ENCODE data around the gene GALNT17.

GALNT17 gene

DNA sequence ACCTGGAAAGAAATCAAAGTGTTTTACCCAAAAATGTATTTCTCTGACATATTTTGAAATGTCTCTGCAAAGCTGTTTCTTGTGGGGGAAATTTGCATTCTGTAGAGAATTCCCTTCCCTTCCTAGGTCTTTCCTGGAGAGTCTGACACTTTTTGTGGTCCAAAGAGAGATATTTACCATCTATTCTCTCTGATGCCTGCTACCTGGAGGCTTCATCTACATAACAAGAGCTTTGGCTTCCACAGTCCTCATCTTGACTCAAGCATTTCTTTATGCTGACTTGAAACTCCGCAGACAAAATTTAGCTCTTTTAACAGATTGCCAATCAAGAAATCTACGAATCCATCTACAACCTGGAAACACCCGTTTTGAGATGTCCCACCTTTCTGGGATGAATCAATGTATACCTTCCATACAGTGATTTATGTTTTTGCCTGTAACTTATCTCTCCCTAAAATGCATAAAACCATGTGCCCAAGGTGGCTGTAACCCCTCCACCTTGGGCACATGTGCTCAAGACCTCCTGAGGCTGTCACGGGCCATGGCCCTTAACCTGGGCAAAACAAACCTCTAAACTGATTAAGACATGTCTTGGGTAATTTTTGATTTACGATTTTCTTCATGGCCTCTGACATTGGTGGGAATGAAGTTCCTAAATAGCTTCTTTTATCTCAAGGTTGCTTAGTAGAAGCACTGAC, 334.7 kb downstream of the GALNT17 start:
- no peak for DNase-seq

DNA sequence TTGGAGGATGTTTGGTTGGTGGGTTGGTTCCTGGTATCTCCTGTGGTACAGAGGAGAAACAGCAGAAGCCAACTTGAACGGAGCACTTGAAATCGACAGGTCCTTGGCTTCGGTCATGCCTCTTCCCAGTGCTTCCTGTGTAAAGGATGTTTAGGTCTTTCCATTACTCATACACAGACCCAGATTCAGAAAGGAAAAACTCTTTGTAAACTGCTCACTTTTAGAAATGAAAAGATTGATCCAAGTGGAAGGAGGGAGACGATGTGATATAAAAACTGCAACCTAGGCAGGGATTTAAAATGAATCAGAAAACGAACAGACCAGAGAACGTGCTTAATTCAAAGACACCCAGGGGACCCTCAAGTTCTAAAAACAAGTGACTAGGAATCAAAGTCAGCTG, 338.4 kb downstream of the GALNT17 start:
- no peak for DNase-seq

- DNase-seq, result no peak
Measured at GRCh38 chr7:71470830-71471229, 338.9 kb downstream of the GALNT17 start.

- DNase-seq, result no peak
Measured at GRCh38 chr7:71472962-71473361, 341.0 kb downstream of the GALNT17 start.

DNA sequence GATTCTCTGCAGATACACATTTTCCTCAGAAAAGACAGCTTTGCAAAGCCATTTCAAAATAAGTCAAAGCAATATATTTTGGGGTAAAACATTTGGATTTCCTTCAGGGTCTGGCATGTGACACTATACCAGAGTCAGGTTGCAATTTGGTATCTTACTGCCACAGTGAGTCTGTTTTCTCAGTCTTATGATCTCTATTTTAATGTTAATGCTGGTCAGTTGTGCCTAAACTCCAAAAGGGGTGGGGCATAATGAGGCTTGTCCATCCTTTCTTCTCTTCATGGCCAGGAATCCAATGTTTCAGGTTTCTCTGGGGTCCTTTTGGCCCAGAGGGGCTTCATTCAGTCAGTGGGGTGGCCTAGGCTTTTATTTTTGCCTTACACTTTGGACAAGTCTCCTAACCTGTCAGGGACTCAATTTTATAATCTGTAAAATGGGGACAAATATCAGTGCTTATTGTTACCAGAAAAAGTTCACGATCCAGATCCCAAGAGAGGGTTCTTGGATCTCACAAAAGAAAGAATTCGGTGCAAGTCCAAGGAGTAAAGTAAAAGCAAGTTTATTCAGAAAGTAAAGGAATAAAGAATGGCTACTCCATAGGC, 341.5 kb downstream of the GALNT17 start:
- DNase-seq, result no peak

GRCh38 chr7:71477441-71477840, 345.5 kb downstream of the GALNT17 start:
- DNase-seq, result no peak

- DNase-seq, result no peak
Measured at GRCh38 chr7:71479231-71479630, 347.3 kb downstream of the GALNT17 start.

DNA sequence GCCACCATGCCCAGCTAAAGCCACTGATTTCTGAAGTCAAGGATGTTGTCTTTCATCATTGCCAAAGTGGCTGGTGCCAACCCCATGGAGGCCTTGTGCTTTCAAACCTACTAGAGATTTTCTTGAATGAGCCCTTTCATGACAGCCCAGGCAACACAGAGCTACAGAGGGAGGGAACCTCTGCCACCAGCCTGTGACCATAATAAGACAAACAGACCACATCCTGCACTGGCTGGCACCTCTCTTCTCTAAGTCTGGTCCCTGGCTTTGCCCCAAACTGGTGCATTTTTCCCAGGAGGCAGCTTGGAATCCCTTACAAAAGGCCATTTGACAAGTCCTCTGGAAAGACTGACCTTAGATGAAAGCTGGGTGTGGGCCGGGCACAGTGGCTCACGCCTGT, 348.8 kb downstream of the GALNT17 start:
- no peak for DNase-seq

- no peak for DNase-seq
Measured at GRCh38 chr7:71482284-71482683, 350.3 kb downstream of the GALNT17 start.

- no peak for DNase-seq
Measured at GRCh38 chr7:71484380-71484779, 352.4 kb downstream of the GALNT17 start.

DNA sequence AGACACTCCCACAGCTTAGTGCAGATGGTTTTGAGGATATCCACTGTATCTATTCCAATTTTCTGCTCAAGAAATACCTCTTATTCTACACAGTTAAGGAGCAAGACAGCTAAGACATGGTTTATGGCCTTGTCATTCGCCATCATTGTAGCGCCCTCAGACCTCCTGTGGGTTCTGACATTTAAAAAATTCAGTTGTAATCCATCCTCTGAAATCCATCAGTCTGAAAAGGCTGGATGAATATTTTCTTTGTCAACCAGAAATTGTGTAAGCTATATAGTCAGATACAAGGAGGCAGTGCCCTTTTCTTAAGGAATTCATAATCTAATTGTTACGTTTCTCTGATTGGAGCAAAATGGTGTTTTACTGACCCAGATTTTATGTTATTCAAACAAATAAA, 353.6 kb downstream of the GALNT17 start:
- no peak for DNase-seq

DNA sequence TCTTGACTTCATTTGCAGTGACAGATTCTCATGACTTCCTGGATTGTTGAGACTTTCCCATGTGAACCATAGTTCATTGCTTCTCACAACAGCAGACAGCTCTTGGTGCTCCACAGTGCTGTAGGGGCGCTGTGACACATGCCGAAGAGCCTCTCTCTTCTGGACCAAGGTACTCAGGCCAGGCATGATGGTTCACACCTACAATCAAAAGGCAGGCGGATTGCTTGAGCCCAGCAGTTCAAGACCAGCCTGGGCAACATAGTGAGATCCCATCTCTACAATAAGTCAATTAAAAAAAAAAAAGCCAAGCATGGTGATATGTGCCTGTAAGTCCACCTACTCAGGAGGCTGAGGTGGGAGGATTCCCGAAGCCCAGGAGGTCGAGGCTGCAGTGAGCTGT, 354.5 kb downstream of the GALNT17 start:
- no peak for DNase-seq

DNA sequence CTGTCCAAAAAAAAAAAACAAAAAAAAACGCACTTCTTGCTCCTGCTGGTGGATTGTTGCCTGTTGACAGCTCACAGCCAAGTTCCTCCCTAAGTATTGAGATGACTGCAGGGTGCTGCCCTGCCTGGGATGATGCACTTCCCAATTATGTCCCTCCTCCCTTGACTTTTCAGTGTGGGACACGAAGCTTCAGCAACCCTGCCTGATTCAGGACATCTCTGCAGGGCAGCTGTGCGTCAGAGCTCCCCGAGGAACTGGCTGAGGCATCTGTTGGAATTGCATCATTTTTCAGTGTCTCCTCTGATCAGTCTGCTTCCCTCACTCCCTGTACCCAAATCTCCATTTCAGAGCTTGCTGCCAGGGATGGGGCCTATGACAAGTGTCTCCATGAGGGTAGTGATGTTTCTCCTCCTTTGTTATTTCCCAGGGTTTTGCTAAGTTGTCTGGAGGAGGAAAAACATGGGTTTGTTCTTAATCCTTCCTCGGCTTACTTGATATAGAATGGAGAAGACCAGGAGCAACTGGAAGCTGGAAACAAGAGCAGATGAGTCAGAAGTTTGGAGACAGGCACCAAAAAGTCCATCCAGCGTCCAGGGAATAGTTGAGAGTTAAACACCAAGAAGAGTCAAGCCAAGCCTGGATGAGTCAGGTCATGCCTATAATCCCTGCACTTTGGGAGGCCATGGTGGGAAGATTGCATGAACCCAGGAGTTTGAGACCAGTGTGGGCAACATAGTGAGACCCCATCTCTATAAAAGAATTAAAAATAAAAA, 355.1 kb downstream of the GALNT17 start:
- peak; percentile 21 for DNase-seq

GRCh38 chr7:71488308-71488707, 356.4 kb downstream of the GALNT17 start:
- no peak for DNase-seq

DNA sequence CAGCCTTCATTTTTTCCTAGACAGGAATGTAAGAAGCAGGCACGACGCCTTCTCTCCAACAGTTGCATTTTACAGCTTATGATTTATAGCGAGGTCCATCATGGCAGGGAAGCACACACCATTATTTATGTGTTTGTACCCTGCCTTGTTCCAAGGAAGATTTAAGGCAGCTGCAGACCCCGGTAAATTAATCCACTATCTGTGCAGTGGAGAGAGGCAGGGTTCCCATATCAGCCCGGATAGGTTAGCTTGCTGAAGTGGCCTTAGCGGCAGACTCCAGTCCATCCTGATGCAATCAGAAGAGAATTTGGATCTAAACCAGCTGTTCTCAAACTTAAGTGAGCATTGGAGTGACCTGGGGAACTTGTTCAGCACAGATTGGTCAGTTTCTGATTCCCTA, 359.4 kb downstream of the GALNT17 start:
- DNase-seq, result no peak

- no peak for DNase-seq
Measured at GRCh38 chr7:71495828-71496227, 363.9 kb downstream of the GALNT17 start.

DNA sequence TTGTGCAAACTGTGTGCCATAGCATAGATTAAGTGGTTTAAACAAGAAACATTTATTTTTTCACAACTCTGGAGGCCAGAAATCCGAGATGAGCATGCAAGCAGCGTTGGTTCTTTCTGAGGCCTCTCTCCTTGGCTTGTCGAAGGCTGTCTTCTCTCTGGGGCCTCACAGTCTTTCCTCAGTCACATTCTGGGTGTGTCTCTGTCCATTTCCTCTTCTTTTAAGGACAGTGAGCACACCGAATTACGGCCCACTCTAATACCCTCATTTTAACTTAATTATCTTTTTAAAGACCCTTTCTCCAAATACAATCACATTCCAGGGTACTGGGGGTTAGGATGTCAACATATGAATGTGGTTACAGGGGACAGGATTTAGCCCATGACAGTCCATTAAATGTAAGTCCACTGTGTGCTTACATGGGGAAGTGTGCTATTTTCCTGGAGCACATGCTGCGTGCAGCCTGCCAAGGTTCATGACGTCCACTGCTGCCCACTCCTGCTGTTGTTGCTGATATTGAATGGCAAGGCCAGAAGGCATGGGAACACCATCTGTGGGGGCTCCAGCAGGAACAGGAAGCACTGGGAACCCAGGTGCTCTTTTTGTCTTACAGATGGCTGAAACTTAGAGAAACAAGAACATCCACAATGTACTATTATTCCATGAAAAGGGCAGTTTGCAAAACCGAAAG, 365.5 kb downstream of the GALNT17 start:
- DNase-seq, result no peak

DNA sequence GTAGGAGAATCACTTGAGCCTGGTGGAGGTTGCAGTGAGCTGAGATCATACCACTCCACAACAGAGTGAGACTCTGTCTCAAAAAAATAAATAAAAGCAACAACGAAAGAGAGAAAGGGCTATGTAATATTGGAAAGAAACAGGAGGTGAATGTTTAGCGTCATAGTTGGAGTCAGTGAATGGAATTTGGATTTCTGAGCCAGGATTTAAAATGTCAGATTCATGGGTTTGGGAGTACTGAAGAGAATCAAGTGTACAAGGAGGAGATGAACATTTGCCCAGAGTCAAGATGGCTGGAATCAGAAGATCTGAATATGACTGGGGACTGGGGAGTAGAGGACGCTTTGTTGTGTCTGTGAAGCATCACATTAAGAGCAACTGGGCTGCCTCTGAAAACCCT, 366.4 kb downstream of the GALNT17 start:
- DNase-seq, result no peak

DNA sequence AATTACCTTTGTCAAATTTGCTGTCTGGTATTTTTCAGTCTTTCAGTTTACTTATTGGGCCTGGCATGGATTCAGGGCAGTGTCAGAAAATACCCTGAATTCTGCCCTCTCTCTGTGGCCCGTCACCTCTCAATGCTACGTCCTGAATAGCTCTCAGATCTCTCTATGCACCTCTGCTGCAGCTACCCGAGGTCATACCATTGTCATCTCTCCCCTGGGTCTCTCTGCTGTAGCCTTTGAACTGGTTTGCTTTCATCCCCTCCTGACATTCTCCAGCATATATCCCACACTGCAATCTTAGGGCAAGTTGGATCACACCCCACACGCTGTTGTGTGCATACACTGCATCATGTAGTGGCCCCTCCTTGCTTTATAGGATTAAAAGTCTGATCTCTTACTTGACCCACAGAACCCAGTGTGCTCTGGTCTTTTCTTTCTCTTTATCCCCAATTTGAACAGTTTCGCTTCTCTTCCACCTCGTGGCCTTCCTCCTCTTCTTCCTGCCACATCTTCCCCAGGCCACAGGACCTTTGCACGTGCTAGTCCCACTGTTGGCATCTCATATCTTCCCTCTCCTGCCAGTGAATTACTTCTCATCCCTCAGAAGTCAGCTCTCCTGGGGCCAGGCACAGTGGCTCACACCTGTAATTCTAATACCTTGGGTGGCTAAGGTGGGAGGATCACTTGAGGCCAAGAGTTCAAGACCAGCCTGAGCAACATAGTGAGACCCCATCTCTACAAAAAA, 372.9 kb downstream of the GALNT17 start:
- DNase-seq, result no peak

DNA sequence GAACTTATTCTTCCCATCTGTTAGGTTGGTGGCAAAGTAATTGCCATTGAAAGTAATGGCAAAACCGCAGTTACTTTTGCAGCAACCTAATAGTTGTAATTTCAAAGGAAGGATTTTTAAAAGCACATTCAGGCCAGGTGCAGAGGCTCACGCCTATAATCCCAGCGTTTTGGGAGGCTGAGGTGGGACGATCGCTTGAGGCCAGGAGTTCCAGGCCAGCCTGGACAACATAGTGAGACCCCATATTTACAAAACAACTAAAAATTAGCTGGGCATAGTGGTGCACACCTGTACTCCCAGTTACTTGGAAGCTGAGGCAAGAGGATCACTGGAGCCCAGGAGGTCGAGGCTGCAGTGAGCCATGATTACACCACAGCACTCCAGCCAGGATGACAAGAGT, 374.9 kb downstream of the GALNT17 start:
- no peak for DNase-seq

GRCh38 chr7:71507680-71508602, 376.0 kb downstream of the GALNT17 start:
- DNase-seq, result no peak

DNA sequence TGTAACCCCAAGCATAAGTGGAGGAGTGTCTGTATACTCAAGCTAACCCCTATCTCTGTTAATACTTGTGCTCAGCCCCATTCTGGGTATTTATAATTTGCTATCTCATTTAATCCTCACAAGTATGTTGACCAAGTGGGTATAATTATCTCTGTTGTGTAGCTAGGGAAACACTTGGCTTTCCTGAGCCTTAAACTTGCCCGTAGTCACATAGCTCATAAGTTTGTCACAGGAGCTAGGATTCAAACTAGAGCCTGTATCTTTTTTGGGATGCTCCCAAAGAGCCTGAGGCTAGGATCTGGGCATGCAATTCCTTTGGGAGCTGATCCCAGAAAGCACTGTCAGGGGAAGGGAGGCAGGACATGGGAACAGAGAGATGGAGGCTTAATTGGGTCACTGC, 377.4 kb downstream of the GALNT17 start:
- DNase-seq, result no peak
